ENCODE results near the gene TREH.

GRCh38 chr11:118636569-118637290 is 42.7 kb downstream of the TREH start:
- no peak for TF ChIP-seq FOXM1 (IDR thresholded peaks at IDR 0.05; ENCODE audit: borderline replicate concordance)
- TF ChIP-seq BHLHE40 (IDR thresholded peaks at IDR 0.05; ENCODE audit: borderline replicate concordance) = no peak
- TF ChIP-seq ELF4 (IDR thresholded peaks at IDR 0.05) = no peak
- no peak for TF ChIP-seq L3MBTL2 (conservative IDR thresholded peaks at IDR 0.05)
- TF ChIP-seq FOXK2 (IDR thresholded peaks at IDR 0.05) = no peak
- TF ChIP-seq FOXA1 (IDR thresholded peaks at IDR 0.05) = no peak
- TF ChIP-seq SP1 (IDR thresholded peaks at IDR 0.05) = no peak
- no peak for TF ChIP-seq SUZ12 (IDR thresholded peaks at IDR 0.05)
- TF ChIP-seq TARDBP (IDR thresholded peaks at IDR 0.05) = no peak

Measured in HEK293T (cell line).